Stomach (tissue), 9 donors: ENCODE data around the gene NEK6. TPM values are rescaled to one million over a fixed set of nuclear protein-coding genes. Genes with fewer than 3 reads are reported as not detected.

ENCODE experiments used
- DNase-seq, 2 donors: peaks; one replicate each; pipeline versions ENCODE4 v3.0.0 to v3.0.0-alpha.2; 2013 to 2019
- H3K27ac ChIP-seq, 5 donors: fragments of 200-600 bp in 4 of 5; sonication (generic) in 4 of 5; one replicate each; pipeline ENCODE4 v1.5.1; 2013 to 2019; ENCODE audit warnings: mild to moderate bottlenecking in 1 of 5, moderate library complexity in 1 of 5
- H3K27me3 ChIP-seq, 3 donors: fragments of 200-600 bp; sonication (generic); one replicate each; pipeline ENCODE4 v1.5.1; 2017 to 2019; ENCODE audit warnings: mixed run types in 1 of 3
- H3K36me3 ChIP-seq, 4 donors: fragments of 200-600 bp; sonication (generic); 1 replicate in 3 of 4; 2 replicates in 1 of 4; pipeline ENCODE4 v1.5.1; 2016 to 2019
- H3K4me1 ChIP-seq, 4 donors: fragments of 200-600 bp; sonication (generic); one replicate each; pipeline ENCODE4 v1.5.1; 2016 to 2019
- H3K4me3 ChIP-seq, 4 donors: fragments of 200-600 bp; sonication (generic) in 3 of 4; one replicate each; pipeline ENCODE4 v1.5.1; 2016 to 2019; ENCODE audit warnings: mild to moderate bottlenecking in 1 of 4
- H3K9me3 ChIP-seq, 4 donors: fragments of 200-600 bp; sonication (generic); one replicate each; pipeline ENCODE4 v1.5.1; 2016 to 2019
- EP300 ChIP-seq: sonication (generic); formaldehyde crosslinking; IDR thresholded peaks from one replicate; pipeline ENCODE4 v1.6.1; 2017; ENCODE audit warnings: antibody characterized with exemption
- POLR2A ChIP-seq, 4 donors: fragments of 450-650 bp; IDR thresholded peaks; one replicate each; pipeline ENCODE4 v1.6.1; 2016; ENCODE audit warnings: antibody characterized with exemption in 4 of 4, control low read depth in 2 of 4, mild to moderate bottlenecking in 1 of 4, moderate library complexity in 1 of 4
- POLR2AphosphoS5 ChIP-seq, 3 donors: sonication (generic); formaldehyde crosslinking; IDR thresholded peaks; one replicate each; pipeline ENCODE4 v1.6.1; 2016; ENCODE audit warnings: antibody characterized with exemption in 3 of 3
- WGBS, 5 donors: extraction: QIAGEN DNeasy Blood & Tissue Kit in 3 of 5; methylation state at CpG; one replicate each; pipeline versions ENCODE4 v1.1.5 to v1.1.7; 2013 to 2018; 5-methylcytosine and 5-hydroxymethylcytosine counted together
- intact Hi-C: fragments of 100-400 bp; cut with DNase I; formaldehyde crosslinking; loops from one replicate; pipeline ENCODE4 v1.15.1; 2023; ENCODE audit warnings: low total_unique reads
- polyA plus RNA-seq, 3 donors: library from polyadenylated mRNA; stranded (reverse); fragments of 200-250 nt; gene quantifications; one replicate each; pipeline ENCODE4 v1.2.3, GENCODE V29; 2013
- total RNA-seq, 5 donors: library from RNA; depleted of rRNA; stranded (reverse); fragments of >200 nt; gene quantifications; one replicate each; pipeline versions ENCODE4 v1.1.0 to v1.2.3, GENCODE V29; 2014 to 2016
- TF ChIP-seq, protein P1 (sequence below), 7 experiments: fragments of 450-650 bp in 4 of 7; fragments of 200-600 bp in 3 of 7; sonication (generic) in 3 of 7; IDR thresholded peaks; one replicate each; pipeline ENCODE4 v1.5.1; 2016 to 2019; ENCODE audit warnings: antibody characterized with exemption in 7 of 7, control low read depth in 2 of 7, mild to moderate bottlenecking in 1 of 7
- donor health status: healthy with polysubstance abuse.
- donor health status: Bipolar disorder and iron deficiency.
- donor health status: healthy.

The NEK6 gene
- total and polyA plus RNA-seq, 8 donors = 6.0 to 76.8 (median 25.9) TPM

DNA sequence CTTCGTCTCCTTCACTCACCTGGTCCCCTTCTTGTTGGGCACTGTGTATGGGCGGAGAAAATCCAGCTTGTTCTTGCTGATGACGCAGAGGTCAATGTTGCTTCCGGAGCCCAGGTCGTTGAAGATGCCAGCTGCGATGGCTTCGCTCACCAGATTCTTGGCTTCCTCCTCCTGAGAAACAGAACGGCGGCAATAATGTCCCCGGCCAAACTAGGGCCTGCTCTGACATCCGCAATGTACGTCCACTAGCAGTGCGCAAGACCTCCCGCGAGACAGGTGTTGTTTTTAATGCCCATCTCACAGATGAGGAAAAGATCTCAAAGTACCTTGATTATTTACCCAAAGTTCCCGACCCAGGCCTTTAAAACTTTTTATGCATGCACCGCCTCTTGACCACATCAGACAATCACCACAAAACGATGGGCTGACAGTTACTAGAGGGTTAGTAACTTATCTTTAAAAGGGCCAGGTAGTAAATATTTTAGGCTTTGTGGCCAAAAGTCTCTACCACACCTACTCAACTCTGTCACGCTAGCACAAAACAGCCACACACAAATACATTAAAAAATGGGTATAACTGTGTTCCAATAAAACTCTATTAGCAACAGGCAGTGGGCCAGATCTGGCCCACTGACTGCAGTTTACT, 99.1 kb downstream of the NEK6 start:
- H3K4me1 ChIP-seq = peaks cover 0 to 31% (median 10%) of the 10 kb centered on the region in 4 donors
- H3K36me3 ChIP-seq = peaks cover 34 to 65% (median 55%) of the 10 kb centered on the region in 4 donors
- no peak overlapping the region for H3K27ac ChIP-seq
- peak in 1 of 2 donors; percentile 17 for DNase-seq
- WGBS, 5 donors = 90 to 93% (median 91%) methylated on average over 19 of the region's 19 CpGs
- intact Hi-C loops = no loop called here
- no peaks in the 10 kb centered on the region for H3K27me3 ChIP-seq
- no peaks in the 10 kb centered on the region for H3K9me3 ChIP-seq
- H3K4me3 ChIP-seq = no peak overlapping the region
- TF ChIP-seq POLR2A (IDR thresholded peaks at IDR 0.05) (no peak), EP300 (no peak), POLR2AphosphoS5 (IDR thresholded peaks at IDR 0.05) (no peak)
- TF ChIP-seq, protein P1, sequence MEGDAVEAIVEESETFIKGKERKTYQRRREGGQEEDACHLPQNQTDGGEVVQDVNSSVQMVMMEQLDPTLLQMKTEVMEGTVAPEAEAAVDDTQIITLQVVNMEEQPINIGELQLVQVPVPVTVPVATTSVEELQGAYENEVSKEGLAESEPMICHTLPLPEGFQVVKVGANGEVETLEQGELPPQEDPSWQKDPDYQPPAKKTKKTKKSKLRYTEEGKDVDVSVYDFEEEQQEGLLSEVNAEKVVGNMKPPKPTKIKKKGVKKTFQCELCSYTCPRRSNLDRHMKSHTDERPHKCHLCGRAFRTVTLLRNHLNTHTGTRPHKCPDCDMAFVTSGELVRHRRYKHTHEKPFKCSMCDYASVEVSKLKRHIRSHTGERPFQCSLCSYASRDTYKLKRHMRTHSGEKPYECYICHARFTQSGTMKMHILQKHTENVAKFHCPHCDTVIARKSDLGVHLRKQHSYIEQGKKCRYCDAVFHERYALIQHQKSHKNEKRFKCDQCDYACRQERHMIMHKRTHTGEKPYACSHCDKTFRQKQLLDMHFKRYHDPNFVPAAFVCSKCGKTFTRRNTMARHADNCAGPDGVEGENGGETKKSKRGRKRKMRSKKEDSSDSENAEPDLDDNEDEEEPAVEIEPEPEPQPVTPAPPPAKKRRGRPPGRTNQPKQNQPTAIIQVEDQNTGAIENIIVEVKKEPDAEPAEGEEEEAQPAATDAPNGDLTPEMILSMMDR (IDR thresholded peaks at IDR 0.05) = no peak

DNA sequence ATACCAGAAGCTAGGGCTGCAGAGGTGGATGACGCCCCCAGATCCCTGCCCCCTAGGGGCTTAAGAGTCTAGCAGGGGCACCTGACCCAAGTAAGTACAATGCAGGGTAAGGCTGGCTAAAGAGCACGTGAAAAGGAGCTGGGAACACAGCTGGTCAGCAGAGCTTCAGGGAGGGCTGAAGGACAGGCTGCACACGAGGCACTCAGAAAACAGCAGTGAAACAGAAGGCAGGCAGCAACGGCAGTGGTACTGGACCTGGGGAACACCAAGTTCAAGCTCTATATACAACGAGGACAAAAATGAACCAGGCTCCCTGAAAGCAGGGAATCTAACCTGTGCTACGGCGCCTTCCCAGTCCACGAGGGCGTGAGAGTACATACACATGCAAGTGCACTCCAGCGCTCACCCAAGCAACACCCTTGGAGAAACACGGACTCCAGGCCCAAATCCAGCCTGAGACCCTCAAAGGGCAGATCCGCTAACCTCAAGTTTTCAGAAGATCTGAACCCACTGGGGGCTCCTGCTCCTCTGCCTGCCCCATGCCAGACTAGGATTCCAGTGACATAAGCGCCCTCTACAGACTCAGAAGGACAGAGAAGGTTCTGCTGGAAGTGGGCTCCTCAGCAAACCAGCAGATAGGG, 100.1 kb downstream of the NEK6 start:
- Histone ChIP-seq H3K4me3 (no peak overlapping the region), H3K4me1 (peaks cover 0 to 31% (median 10%) of the 10 kb centered on the region in 4 donors), H3K9me3 (no peaks in the 10 kb centered on the region), H3K36me3 (peaks cover 26 to 56% (median 46%) of the 10 kb centered on the region in 4 donors), H3K27me3 (no peaks in the 10 kb centered on the region), H3K27ac (no peak overlapping the region)
- 75 to 87% (median 82%) methylated on average over 13 of the region's 13 CpGs for WGBS, 5 donors
- intact Hi-C loops = no loop called here
- DNase-seq = no peak
- TF ChIP-seq POLR2AphosphoS5 (IDR thresholded peaks at IDR 0.05) (no peak), POLR2A (IDR thresholded peaks at IDR 0.05) (no peak), EP300 (no peak)
- TF ChIP-seq, protein P1 (IDR thresholded peaks at IDR 0.05) = no peak

DNA sequence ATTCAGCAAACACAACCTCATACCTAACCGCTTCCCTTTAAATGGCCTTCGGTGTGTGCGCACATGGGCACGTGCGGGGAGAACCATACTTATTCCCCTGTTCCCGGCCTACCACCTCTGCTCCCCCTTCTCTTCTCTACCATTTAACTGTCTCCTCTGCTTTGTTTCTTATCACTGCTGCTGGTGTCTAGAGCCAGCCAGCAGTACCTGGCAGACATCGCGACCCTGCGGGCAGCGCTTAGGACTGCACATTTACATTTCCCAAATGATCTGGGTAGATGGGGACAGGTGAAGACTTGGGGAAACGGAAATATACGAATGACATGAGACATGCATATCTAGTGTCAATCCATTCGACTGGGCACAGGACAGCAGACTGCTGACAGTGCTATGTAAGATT, 100.9 kb downstream of the NEK6 start:
- WGBS, 5 donors = 90 to 96% (median 94%) methylated on average over 13 of the region's 13 CpGs
- Histone ChIP-seq H3K4me1 (peaks cover 0 to 31% (median 10%) of the 10 kb centered on the region in 4 donors), H3K27ac (no peak overlapping the region), H3K9me3 (no peaks in the 10 kb centered on the region), H3K27me3 (no peaks in the 10 kb centered on the region), H3K4me3 (no peak overlapping the region), H3K36me3 (peaks cover 19 to 48% (median 41%) of the 10 kb centered on the region in 4 donors)
- intact Hi-C loops = no loop called here
- DNase-seq = no peak
- no peak for TF ChIP-seq EP300
- TF ChIP-seq, protein P1 (IDR thresholded peaks at IDR 0.05) = no peak

DNA sequence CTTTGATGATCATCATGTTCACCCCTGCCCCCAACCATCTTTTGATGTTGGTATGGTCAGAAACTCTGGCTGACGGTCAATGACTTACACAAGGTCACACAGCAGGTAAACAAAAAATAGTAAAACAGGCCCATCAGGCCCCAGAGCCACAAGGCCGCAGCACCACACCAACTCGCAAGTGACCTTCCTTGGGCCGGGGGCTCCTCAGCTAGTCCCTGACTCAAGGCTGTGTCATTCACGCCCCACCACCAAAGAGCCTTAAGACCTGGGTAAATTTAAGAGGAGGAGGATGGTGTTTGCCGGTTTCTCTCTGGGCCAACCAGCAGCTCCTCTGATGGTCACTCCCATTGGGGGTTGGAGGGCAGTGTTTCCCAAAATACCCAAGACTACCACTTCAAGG, 101.7 kb downstream of the NEK6 start:
- intact Hi-C loops = no loop called here
- H3K4me1 ChIP-seq = peaks cover 0 to 26% (median 9%) of the 10 kb centered on the region in 4 donors
- 89 to 96% (median 93%) methylated on average over 5 to 6 of the region's 6 CpGs for WGBS, 5 donors
- peaks cover 19 to 45% (median 40%) of the 10 kb centered on the region in 4 donors for H3K36me3 ChIP-seq
- no peak for DNase-seq
- TF ChIP-seq POLR2A (IDR thresholded peaks at IDR 0.05) (no peak), EP300 (no peak), POLR2AphosphoS5 (IDR thresholded peaks at IDR 0.05) (no peak)
- TF ChIP-seq, protein P1 (IDR thresholded peaks at IDR 0.05) = no peak
- H3K9me3 ChIP-seq = no peaks in the 10 kb centered on the region
- no peak overlapping the region for H3K4me3 ChIP-seq
- H3K27ac ChIP-seq = no peak overlapping the region
- no peaks in the 10 kb centered on the region for H3K27me3 ChIP-seq
